Medulla oblongata (tissue), 1 donor: ENCODE measurements around the gene IKBIP.
A peak's percentile ranks its signal among the peaks of the same experiment; 100 is the strongest.
"Not testable (repeated sequence)": the region's sequence is repeated elsewhere in the genome, so short reads cannot be mapped to it uniquely, and the experiment has no call there.

ENCODE experiments used
- DNase-seq: peaks from one replicate; pipeline ENCODE4 v3.0.0-alpha.2; 2015; ENCODE audit errors: extremely low spot score

The IKBIP gene

GRCh38 chr12:98637068-98637467 lies 7.5 kb downstream of the IKBIP start:
- no peak for DNase-seq

GRCh38 chr12:98635657-98636323 lies 8.8 kb downstream of the IKBIP start:
- DNase-seq, result no peak

GRCh38 chr12:98618952-98619351 lies 25.6 kb downstream of the IKBIP start:
- peak; percentile 62 for DNase-seq

- DNase-seq, result peak; percentile 41
Measured at GRCh38 chr12:98612696-98613334, 31.8 kb downstream of the IKBIP start.

- DNase-seq, result no peak
Measured at GRCh38 chr12:98610596-98610995, 34.0 kb downstream of the IKBIP start.

DNA sequence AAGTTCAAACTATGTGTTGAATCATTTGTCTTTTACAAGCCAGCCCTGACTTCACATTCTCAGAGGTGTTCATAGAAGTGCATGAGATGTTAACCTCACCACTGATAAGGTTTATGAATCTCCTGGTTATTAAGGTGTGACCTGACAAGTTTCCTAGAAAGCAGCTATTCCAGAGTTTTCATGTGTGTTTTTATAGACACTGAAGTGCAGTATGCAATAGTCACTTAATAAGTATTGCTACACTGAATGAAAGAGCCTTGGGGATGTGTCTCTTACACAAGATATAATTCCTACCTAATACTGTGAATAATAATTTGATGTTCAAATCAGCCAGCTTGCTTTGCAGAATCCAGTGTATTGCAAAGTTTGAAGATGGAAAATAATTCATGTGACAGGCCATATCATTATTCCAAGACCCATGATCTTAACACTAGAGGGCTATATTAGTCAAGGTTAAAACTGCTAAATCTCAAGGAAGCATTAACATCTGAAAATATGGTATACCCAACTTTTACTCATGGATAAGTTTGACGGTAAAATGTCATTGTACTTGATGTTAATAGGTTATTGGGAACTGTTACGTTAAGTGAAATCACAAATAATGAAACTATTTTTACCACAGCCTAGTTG lies 38.1 kb downstream of the IKBIP start:
- peak; percentile 36 for DNase-seq

DNA sequence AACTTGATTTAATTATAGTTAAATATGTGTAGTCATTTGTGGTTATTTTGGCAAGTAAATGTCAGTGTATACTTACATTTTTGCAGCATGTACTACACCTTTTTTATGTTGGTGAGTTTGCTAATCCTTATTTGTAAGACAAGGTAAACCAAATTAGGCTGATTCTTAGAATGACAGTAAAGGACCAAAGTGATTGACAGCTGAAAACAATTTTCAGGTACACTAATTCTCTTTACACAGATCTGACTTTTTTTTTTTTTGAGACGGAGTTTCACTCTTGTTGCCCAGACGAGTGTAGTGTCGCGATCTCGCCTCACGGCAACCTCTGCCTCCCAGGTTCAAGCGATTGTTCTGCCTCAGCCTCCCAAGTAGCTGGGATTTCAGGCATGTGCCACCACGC lies 42.7 kb downstream of the IKBIP start:
- no peak for DNase-seq

GRCh38 chr12:98597313-98597712 lies 47.3 kb downstream of the IKBIP start:
- not testable (repeated sequence) for DNase-seq

DNA sequence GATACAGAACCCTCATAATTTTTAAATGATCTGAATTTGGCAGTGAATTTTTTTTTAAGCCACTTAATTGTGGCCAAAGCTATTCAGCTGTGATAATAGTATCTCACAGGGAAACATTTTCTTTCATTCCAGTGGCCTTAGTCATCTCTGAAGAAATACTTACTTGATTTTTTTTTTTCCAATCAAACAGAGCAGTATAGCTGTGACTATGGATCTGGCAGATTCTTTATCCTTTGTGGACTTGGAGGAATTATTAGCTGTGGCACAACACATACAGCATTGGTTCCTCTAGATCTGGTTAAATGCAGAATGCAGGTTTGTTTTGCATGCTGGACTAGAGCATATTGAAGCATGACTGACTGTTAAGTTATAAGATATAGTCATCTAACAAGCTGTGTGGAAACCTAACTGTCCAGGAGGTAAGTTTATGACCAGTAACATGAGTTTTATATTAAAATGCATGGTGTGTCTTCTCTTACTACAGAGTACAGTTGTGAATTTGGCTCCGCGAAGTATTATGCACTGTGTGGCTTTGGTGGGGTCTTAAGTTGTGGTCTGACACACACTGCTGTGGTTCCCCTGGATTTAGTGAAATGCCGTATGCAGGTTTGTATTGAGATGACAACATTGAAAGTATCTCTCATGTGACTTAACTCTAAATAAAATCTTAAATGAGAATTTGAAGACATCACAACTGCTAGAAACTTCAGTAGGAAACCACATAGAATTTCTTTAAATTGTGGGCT lies 49.2 kb downstream of the IKBIP start:
- no peak for DNase-seq

DNA sequence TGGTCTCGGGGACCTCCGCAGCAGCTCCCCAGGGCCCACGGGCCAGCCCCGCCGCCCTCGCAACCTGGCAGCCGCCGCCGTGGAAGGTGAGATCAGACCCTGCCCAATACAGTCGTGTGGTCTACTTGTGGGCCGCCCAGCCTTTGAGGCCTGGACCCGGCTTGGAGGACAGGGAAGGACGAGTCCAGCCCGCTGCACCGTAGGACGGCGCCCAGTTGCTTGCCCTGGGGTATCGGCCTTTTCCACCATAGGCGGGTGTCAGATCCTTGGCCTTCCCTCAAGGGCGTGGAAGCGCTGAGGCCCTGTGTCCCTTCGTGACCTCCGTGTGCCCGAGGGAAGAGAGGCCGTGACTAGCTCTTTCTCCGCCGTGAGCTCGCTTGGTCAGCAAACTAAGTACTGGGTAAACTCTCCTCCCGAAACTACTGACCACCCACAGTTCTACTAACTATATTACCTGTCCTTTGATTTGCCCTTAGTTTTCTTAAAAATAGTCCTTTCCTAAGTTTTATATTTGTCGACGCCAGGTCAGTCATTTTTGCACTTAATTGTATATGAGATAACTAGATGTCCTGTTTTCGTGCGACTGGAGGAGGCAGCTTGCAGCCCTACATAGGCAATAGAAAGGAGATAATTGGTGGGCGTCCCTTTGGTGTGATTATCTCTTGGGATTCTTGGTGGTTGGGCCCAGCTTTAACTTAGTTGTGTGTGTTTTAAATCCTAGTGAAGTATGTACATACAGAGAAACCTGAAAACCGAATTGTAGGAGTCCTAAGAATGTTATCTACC lies 50.3 kb downstream of the IKBIP start:
- DNase-seq, result peak; percentile 38

DNA sequence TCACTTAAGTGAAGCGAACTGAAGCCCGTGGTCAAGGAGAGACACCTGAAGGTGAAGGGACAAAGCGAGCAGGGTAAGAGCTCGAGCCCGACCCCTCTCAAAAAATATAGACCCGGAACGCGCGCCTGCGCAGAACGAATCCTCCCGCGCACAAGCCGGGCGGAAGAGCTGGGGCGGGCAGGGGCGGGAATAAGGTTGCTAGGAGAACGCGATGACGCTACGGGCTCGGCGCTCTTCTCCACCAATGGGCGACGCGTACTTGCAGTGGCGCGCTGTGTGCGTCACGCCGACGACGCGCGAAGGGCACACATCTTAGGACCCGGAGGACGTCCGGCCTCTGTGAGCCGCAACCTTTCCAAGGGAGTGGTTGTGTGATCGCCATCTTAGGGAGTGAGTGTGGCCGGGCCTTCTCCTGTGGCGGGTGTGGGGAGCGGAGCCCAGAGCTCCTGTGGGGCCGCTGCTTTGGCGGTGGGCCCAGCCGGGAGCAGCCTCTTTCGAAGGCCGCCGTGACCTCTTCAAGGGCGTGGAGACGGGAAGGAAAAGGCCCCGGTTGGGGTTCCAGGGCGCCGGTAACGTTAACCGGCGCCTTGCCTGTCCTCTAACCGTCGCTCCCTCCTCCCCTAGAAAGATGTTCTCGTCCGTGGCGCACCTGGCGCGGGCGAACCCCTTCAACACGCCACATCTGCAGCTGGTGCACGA lies 51.1 kb downstream of the IKBIP start, which contains the start of gene SLC25A3:
Gene SLC25A3 (plus strand): TSS at position 336 of the 699 bp plus-strand sequence. CDS start 293 bp downstream, at position 629.
- peak; percentile 99 for DNase-seq

- DNase-seq, result no peak
Measured at GRCh38 chr12:98592825-98593322, 51.7 kb downstream of the IKBIP start.

DNA sequence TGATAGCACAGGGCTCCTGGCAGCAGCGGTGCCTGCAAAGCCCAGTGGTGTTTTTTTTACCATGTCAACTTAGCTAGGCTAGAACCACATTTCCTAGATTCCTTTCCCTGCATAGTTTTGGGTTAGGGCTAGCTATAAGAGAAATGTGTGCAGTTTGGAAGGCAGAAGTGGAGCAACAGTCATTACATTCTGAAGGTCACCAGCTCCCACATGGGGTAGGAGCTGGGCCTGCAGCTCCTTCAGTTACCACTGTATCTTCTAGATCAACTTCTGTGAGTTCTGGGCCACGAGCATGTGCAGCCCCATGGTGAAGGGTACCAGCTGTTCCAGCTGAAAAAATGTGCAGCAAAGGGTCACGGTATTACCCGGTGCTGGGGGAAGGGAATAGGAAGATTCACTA lies 53.4 kb downstream of the IKBIP start:
- DNase-seq, result no peak

GRCh38 chr12:98587084-98587483 lies 57.5 kb downstream of the IKBIP start:
- DNase-seq, result no peak

DNA sequence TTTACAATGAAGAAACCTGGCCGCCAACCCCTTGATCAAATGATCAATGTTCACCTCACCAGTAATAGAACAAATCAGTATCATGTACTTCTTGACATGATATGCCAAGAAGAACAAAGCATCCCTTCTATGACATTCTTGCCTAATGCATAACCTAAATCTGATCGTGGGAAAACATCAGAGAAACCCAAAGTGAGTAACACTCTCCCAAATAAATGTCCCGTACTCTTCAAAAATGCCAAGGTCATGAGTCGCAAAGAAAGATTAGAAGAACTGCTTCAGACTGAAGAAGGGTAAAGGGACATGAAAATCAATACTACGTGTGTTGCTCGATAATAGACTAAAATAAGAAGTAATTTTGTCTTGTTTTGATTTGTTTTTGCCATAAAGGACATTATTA lies 62.5 kb downstream of the IKBIP start:
- DNase-seq, result no peak

DNA sequence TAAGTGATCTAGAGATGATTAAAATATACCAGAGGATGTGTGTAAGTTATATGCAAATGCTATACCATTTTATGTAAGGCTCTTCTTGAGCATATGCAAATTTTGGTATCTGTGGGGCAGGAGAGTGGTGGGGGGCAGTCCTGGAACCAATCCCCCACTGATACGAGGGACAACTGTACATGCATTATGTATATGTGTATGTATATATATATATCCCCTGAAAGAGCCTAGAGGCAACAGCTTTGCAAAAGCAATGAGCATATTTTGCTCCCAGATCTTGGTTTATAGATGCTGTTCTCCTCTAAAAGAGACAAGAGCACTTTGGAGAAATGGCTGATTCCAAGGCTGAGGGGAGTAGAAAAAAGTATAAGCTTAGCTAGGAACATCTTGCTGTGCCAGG lies 63.5 kb downstream of the IKBIP start:
- DNase-seq, result no peak

GRCh38 chr12:98580695-98581094 lies 63.9 kb downstream of the IKBIP start:
- no peak for DNase-seq

- DNase-seq, result no peak
Measured at GRCh38 chr12:98579835-98580234, 64.8 kb downstream of the IKBIP start.

DNA sequence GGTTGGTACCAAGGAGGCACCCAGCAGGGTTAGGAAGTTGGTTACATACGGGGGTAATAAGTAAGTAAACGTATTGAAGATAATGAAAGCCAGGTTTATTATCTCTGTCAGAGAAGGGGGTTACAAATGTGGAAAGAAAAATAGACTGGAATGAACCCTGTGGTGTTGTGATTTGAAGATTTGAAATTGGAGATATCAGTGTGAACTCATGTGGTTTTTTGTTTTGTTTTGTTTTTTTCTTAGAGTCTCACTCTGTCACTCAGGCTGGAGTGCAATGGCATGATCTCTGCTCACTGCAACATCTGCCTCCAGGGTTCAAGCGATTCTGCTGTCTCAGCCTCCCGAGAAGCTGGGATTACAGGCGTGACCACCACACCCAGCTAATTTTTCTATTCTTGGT lies 65.2 kb downstream of the IKBIP start:
- no peak for DNase-seq

- DNase-seq, result no peak
Measured at GRCh38 chr12:98578821-98579220, 65.8 kb downstream of the IKBIP start.

DNA sequence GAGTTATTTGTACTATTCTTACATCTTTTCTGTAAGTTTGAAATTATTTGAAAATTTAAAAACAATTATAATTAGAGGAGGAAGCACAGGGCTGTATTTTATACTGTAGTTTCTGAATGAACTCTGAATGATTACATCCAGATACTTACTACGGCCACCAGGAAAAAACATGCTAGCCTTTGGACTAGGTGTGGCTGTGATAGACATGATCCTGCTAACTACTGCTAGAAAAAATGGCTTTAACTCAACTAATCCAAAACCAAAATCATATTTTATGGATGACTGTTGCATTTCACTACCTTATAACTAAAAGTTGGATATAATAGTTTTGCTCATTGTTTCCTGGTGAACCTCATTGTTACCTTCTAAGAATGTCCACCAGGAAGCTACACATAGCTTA lies 66.2 kb downstream of the IKBIP start:
- no peak for DNase-seq
